NCI-H1105 treated with DMSO at 0.1 percent for 48 hours (cell line): Measurements from ENCODE around the gene B4GALNT2.
"Not testable (repeated sequence)": the region's sequence is repeated elsewhere in the genome, so short reads cannot be mapped to it uniquely, and the experiment has no call there.

ENCODE experiments used
- DNase-seq: peaks from one replicate; lab custom pipeline; 2025; lab: John Stamatoyannopoulos, UW

B4GALNT2 gene

GRCh38 chr17:49120166-49120565 is 12.4 kb upstream of the B4GALNT2 start:
- no peak for DNase-seq

- DNase-seq, result no peak
Observed at GRCh38 chr17:49121696-49122292, 10.8 kb upstream of the B4GALNT2 start.

- no peak for DNase-seq
Observed at GRCh38 chr17:49122566-49122965, 10.0 kb upstream of the B4GALNT2 start.

DNA sequence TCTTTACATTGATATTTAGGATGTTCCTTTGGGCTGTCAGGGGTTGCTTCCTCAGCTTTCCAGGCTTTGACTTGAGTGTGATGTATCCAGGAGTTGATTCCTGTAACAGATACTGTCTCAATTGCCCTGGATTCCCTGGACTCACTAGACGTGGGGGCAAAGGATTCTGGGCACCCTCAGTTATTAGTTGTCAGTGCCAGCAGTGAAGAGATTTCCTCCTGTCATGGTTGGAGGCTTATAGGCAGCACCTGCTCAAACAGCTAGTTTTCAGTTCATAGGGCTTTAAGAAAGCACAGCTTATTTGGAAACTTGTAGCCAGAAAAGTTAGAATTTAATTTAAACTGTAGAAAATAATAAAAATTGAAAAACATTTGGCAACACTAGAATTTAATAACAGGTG is 9.5 kb upstream of the B4GALNT2 start:
- no peak for DNase-seq

DNA sequence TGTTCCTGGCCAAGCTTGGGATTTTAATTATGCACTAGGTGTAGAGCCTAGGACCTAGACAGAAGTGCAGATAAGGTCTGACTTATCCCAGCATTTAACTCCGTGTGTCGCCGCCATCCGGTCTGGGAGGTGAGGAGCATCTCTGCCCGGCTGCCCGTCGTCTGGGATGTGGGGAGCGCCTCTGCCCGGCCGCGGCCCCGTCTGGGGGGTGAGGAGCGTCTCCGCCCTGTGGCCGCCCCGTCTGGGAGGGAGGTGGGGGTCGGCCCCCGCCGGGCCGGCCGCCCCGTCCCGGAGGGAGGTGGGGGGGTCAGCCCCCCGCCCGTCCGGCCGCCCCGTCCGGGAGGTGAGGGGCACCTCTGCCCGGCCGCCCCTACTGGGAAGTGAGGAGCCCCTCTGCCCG is 7.1 kb upstream of the B4GALNT2 start:
- no peak for DNase-seq

- DNase-seq, result not testable (repeated sequence)
Observed at GRCh38 chr17:49126183-49126859, 6.2 kb upstream of the B4GALNT2 start.

DNA sequence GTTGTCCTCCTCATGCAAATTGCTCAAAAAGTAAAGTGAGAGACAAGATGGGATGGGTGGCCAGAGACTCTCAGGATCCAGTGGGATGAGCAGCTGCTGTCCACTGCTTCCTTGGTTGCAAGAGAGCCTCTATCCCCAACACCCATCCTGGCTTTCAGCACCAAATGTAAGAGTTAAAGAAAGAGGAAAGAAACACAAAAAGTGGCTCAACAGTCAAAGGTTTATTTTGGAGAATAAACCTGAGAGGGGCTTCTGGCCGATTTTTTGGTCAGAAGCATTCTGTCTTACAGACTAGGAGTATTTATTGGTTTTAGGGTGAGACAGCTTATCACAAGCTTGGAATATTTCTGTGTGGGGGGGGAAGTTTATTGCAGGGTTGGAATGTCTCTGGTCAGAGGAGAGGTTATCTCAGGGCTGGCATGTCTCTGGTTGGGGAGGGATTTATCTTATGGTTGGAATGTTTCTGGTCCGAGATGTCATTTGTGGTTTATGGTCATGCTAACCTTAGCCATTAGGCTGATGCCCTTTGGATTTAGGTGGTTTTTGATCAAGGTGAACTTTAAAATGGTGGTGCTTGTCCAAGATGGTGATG is 3.1 kb upstream of the B4GALNT2 start:
- not testable (repeated sequence) for DNase-seq

GRCh38 chr17:49130891-49131290 is 1.7 kb upstream of the B4GALNT2 start:
- no peak for DNase-seq

- no peak for DNase-seq
Observed at GRCh38 chr17:49132317-49132698, 261 bp upstream of the B4GALNT2 start.

DNA sequence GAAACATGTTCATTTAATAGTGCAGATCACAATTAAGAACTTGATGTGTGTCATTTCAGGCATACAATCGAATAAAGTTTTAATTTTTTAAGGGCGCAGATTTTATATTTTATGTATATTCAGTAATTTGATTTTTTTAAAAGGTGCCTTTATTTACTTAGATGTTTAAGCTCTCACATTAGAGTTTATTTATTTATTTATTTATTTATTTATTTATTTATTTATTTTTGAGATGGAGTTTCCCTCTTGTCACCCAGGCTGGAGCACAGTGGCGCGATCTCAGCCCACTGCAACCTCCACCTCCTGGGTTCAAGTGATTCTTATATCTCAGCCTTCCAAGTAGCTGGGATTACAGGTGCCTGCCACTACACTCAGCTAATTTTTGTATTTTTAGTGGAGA is 3.8 kb downstream of the B4GALNT2 start:
- no peak for DNase-seq

- DNase-seq, result not testable (repeated sequence)
Observed at GRCh38 chr17:49145654-49146053, 13.1 kb downstream of the B4GALNT2 start.

- no peak for DNase-seq
Observed at GRCh38 chr17:49146620-49147306, 14.2 kb downstream of the B4GALNT2 start.

- DNase-seq, result no peak
Observed at GRCh38 chr17:49148171-49148570, 15.6 kb downstream of the B4GALNT2 start.

DNA sequence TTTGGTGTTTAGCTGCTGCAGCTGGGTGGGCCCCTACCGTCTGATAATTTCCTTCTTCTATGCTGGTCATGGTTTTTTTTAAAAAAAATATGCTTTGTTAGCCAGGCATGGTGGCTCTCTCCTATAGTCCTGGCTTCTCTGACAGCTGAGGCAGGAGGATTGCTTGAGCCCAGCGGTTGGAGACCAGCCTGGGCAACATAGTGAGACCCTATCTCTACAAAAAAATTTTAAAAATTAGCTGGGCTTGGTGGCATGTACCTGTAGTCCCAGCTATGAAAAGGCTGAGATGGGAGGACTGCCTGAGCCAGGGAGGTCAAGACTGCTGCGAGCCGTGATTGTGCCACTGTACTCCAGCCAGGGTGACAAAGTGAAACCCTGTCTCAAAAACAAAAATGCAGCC is 19.4 kb downstream of the B4GALNT2 start:
- DNase-seq, result no peak

DNA sequence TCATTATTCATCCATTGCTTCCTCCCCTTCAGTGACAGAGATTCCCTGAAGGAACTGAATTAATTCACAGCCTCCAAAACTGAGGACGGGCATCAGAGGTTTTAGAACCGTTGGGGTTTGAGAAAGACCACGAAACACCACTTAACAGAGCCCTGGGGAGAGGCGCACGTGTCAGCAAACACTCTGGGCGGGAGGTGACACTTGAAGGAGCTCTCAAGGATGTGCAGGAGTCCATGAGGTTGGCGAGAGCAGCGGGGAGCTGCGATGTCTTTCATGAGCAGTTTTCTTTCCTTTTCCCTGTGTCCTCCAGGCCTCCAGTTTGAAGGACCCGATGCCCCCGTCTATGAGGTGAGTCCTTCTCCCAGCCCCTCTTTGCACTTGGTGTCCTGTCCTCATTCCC is 23.7 kb downstream of the B4GALNT2 start:
- DNase-seq, result no peak

DNA sequence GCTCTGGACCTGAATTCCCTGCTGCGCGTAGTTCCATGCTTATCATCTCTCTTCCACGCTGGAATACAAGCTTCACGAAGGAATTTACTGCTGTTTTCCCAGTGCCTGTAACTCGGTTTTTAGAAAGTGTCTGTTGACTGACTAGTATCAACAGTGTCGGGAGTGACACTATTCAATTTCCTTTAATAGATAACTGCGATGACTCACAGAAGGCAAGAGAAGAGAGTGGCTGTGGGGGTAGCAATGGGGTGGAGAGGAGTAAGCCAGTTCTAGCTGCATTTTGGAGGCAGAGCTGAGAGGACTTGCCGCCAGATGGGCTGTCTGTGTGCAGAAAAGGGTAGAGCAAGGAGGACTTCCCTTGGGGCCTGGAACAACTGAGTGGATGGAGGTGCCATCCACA is 25.2 kb downstream of the B4GALNT2 start:
- DNase-seq, result no peak

DNA sequence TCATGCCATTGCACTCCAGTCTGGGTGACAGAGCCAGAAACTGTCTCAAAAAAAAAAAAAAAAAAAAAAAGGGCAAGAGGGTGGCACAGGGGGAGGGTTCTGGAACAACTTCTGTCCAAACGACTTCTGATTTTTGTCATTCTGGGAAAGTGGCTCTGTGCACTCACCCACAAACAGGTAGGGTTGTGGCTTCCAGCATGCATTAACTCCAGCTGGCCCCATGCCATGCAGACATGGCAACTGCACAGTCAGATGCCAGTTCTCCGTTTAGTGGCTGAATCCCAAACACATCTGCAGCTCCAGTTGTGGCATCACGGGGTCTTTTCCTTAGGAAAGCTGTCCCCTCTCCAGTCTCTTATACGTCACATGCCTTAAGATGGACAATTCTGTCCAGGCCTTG is 30.3 kb downstream of the B4GALNT2 start:
- peak; percentile 7 for DNase-seq

- no peak for DNase-seq
Observed at GRCh38 chr17:49165143-49165542, 32.6 kb downstream of the B4GALNT2 start.

DNA sequence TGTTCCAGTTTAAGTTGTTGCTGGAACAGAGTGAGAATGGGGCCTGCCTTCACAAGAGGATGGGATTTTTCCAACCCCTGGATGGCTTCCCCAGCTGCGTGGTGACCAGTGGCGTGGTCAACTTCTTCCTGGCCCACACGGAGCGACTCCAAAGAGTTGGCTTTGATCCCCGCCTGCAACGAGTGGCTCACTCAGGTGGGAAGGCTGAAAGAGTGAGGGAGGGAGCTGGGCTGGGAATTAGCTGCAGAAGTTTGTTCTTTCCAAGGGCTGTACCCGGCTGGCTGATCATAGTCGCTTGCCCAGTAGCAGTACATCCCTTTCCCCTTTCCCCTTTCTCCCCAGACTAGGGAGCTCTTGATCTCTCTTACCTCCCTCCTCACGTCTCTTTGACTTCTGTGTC is 36.1 kb downstream of the B4GALNT2 start:
- no peak for DNase-seq

- no peak for DNase-seq
Observed at GRCh38 chr17:49170216-49170615, 37.6 kb downstream of the B4GALNT2 start.

DNA sequence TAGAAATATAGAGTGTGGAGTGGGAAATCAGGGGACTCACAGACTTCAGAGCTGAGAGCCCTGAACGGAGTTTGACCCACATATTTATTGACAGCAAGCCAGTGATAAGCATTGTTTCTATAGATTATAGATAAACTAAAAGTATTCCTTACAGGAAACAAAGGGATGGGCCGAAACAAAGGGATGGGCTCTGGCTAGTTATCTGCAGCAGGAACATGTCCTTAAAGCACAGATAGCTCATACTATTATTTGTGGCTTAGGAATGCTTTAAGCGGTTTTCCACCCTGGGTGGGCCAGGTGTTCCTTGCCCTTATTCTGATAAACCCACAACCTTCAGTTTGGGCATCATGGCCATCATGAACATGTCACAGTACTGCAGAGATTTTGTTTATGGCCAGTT is 38.1 kb downstream of the B4GALNT2 start:
- DNase-seq, result not testable (repeated sequence)

GRCh38 chr17:49175978-49176377 is 43.4 kb downstream of the B4GALNT2 start:
- DNase-seq, result not testable (repeated sequence)

- peak; percentile 8 for DNase-seq
Observed at GRCh38 chr17:49180303-49180702, 47.7 kb downstream of the B4GALNT2 start.
